GM12891 (cell line): Measurements from ENCODE around the gene NEK6.

Source experiments
- PAX5 ChIP-seq: IDR thresholded peaks from 2 replicates; pipeline ENCODE4 v1.6.1; 2011; ENCODE audit warnings: low read length, moderate library complexity, mild to moderate bottlenecking; ENCODE audit not compliant: insufficient read depth, severe bottlenecking
- POLR2A ChIP-seq: IDR thresholded peaks from 2 replicates; pipeline ENCODE4 v1.6.1; 2011; ENCODE audit warnings: low read depth, low read length, control low read depth
- POLR2AphosphoS5 ChIP-seq: IDR thresholded peaks from 2 replicates; pipeline ENCODE4 v1.6.1; 2011; ENCODE audit warnings: low read depth, low read length, control low read depth
- TAF1 ChIP-seq: IDR thresholded peaks from 2 replicates; pipeline ENCODE4 v1.6.1; 2011; ENCODE audit warnings: low read depth, low read length, control low read depth

GRCh38 chr9:124313940-124314339 is 56.2 kb downstream of the NEK6 start:
- TF ChIP-seq TAF1 (no peak), POLR2AphosphoS5 (no peak), POLR2A (no peak), PAX5 (no peak)
